Right ventricle myocardium inferior (tissue), 1 donor: ENCODE data around the gene IZUMO2. TPM values are rescaled to one million over a fixed set of nuclear protein-coding genes. Genes with fewer than 3 reads are reported as not detected.

Source experiments
- ATAC-seq: fragments of 200-7000 bp; cut with Tn5 transposase; one replicate; pipeline ENCODE4 v1.9.1; 2020; ENCODE audit warnings: mild to moderate bottlenecking, moderate library complexity
- DNase-seq: peaks from one replicate; pipeline ENCODE4 v3.0.0; 2021; ENCODE audit errors: missing footprints
- intact Hi-C: fragments of 100-400 bp; cut with DNase I; formaldehyde crosslinking; loops from one replicate; pipeline ENCODE4 v1.11.0; 2022
- total RNA-seq: library from RNA; stranded (reverse); fragmentation: NEBNext Ultra II Directional; extraction: Animal tissue kit (Norgen Biotek cat#: 25700); gene quantifications from one replicate; pipeline ENCODE4 v1.2.1, GENCODE V29; 2021
- donor health status: DM: no; HTN: yes; CAD: no; lungs with severe emphysema.

The IZUMO2 gene
- total RNA-seq, 1 donor from 2014 or later: not detected

DNA sequence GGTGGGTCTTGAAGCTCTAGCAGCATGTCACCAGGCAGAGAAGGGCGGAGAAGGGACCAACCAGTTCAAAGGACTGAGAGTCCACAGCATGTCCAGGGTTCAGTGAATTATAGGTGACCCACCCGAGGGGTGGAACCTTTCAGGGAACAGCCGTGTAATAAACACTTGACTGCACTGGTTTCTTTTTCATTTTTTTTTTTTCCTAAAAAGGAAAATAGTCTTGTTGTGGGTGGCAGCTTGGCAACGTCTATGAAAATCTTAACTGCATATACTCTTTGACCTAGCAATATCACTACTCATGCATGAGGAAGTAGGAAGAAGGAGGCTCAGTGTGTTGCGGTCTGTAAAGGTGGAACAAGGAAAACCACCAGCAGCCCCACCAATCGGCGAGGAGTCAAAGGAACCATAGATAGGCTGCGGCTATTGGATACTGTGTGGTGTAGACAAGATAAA is 27.4 kb upstream of the IZUMO2 start:
- no peak for DNase-seq
- intact Hi-C loops: no loop called here
- ATAC-seq: no peak

DNA sequence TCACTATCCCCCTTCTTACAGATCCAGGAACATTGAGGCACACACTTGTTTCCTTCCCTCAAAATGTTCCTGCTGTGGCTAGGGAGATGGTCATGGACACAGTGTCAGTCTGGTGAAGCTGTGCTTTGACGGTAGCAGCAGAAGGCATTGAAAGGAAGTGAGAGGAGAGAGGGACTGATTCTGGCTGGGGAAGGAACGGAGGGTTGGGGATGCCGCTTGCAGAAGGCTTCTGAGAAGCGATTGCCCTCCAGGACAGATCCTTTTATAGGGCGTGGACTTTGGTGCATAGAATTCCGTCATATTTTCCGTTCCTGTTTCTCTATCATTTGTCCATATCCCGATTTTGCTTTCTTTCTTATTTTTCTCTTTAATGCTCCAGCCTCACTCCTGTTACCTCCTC is 26.2 kb upstream of the IZUMO2 start:
- no peak for ATAC-seq
- DNase-seq: no peak
- intact Hi-C loops: no loop called here

DNA sequence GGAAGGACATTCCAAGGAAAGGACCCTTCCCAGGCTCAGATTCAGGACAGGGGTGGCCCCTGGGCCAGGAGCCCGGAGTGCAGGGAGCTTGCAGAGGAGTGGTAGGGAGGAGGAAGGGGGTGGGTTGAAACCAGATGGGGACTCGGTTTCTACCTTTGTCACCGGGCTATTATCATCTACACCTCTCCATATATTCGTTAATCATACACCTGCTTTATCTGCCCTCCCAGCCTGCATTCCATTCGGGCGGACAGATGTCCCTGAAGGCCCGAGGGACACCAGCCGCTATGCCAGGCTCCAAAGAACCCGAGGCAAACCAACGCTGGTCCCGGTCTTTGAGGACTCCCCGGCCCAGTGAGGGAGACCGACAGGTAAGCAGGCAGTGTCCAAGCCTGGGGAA is 24.9 kb upstream of the IZUMO2 start:
- ATAC-seq (no peak), DNase-seq (no peak)
- intact Hi-C loops: no loop called here

DNA sequence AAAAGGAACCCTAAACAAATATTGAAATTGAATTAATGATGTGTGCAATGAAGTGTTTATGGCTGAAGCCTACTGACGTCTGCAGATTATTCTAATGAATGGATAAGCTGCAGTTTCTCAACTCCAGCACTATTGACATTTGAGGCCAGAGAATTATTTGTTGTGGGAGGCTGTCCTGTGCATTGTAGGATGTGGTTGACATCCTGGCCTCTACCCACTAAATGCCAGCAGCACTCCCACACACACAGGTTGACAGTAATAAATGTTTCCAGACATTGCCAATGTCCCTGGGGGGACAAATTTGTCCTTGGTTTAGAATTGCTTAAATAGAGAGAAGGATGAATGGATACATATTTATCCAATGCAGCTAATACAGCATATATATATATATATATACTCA is 21.1 kb upstream of the IZUMO2 start:
- intact Hi-C loops: no loop called here
- DNase-seq: no peak
- no peak for ATAC-seq

DNA sequence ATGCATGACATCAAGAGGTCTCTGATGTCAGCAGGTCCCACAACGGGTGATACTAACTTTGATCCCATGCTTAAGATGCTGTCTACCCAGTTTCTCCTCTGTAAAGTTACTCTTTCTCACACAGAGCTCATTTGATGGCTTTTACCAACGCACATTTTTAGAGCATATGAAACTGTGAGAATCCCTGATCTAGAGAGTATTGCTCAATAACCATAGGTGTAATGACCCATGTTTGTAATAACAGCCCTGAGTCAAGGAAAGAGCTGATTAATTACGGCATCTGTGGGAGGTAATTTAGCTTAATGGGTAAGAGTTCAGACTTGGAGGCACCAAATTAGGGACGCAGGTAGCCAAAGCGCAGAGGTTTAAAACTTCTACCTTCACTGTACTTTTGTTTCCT is 18.0 kb upstream of the IZUMO2 start:
- ATAC-seq (no peak), DNase-seq (no peak)
- intact Hi-C loops: no loop called here

DNA sequence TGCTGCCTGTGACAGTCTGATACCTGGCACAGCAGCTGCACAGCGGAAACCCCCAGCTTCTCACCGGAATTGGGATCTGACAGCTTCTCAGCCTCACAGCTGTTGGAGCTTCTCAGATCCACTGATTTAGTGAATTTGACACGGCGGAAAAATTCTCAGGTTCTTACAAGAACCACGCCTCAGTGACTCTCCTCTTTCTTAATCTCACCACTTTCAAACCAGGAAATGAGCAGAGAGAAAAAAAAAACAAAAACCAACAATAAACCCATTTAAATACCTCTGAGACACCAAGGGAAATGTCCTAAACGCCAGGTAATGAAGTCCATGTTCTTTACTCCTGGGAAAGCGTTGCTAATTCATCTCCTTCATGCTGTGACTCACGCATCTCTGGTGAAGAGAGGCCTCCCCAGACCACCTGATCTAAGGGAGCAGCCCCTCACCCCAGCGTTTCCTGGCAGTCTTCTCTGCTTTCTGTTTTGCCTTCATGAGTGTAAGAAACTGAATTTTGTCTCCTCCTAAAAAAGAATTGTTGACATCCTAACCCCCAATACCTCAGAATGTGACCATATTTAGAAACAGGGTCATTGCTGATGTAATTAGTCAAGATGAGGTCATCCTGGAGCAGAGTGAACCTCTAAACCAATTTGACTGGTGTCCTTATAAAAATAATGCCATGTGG is 15.9 kb upstream of the IZUMO2 start:
- intact Hi-C loops: no loop called here
- DNase-seq (no peak), ATAC-seq (no peak)

DNA sequence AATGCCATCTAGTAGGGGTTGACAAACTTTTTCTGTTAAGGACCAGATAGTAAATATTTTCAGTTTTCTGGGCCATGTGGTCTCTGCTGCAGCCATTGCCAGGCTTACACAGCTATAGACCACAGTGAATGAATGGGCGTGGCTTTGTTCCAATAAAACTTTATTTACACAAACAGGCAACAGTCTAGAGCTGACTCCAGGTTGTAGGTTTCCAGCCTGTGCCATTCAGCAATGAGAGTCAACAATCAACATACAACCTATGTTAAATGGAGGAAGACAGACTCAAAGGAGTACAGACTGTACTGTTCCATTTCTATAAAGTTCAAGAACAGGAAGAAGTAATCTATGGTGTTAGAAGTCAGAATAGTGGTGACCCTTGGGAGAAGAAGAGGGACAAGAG is 15.2 kb upstream of the IZUMO2 start:
- ATAC-seq (no peak), DNase-seq (no peak)
- intact Hi-C loops: no loop called here

DNA sequence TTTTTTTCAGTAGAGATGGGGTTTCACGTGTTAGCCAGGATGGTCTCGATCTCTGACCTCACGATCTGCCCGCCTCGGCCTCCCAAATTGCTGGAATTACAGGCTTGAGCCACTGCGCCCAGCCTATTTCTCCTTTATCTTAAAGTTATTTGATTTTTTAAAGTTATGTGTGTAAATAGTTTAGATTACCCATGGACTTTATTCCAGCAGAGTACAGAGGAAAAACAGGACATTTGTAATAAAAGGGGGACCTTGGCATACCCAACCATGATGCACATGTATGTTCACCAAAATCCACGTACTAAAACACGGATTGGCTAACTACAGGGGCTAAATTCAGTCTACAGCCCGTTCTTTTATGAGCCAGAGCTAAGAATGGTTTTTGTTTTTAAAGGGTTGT is 13.7 kb upstream of the IZUMO2 start:
- ATAC-seq (no peak), DNase-seq (no peak)
- intact Hi-C loops: no loop called here

DNA sequence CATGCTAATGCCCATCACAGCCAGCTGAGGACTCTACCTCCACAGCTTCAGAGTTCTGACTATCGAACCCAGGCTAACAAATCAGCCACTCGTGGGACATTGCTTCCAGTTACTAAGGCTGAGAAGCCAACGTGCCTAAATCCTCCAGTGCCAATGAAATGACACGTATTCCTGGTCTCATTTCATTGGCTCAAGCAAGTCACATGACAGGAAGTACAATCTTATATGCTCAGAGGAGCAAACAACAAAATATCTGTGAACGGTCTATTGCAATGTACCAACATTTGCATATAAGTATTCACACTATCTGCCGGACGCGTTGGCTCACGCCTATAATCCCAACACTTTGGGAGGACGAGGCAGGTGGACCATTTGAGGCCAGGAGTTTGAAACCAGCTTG is 12.8 kb upstream of the IZUMO2 start:
- no peak for DNase-seq

DNA sequence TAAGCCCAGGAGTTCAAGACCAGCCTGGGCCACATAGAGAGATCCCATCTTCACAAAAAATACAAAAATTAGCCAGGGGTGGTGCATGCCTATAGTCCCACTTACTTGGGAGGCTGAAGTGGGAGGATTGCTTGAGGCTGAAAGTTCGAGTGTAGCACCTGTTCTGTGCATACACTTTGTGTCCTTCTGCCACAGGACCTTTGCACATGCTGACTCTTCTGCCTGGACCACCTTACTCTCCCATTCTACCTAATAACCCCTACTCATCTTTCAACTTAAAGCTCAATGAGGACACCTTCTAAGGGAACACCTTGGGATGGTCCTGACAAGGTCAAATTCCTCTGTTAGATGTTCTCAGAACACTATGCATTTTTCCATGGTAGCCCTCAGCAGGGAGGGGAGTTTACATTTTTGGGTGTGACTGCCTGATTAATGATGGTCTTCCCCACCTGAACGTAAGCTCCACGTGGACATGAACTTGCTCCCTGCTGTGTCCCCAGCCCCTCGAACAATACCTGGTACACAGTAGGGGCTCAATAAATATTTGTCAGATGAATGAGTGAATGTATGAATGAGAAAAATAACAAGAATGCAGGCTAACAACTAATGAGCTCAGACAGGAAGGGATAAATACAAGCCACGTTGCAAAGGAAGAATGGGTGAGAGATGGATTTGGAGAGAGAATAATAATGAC is 11.2 kb upstream of the IZUMO2 start:
- ATAC-seq: no peak
- intact Hi-C loops: no loop called here

More for the DNA sequence above, 12.8 kb upstream of the IZUMO2 start:
- intact Hi-C loops: no loop called here
- ATAC-seq: no peak

DNA sequence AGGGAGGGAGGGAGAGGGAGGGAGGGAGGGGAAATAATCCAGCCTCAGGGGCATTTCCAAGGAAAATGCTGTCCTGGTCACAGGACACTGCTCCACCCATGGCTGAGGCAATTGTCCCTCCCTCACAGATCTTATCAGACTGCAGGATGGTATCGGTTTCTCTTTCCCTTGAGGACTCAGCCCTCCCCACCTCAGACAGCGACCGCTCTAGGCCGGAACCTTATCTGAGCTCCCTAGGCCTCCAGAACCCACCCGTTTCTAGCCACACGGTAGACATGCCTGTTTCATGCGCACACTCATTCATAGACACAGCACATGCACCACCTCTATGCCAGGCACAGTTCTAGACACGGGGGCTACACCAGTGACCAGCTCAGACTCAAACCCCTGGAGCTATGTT is 10.0 kb upstream of the IZUMO2 start:
- no peak for ATAC-seq
- intact Hi-C loops: no loop called here

More for the DNA sequence above, 11.2 kb upstream of the IZUMO2 start:
- no peak for DNase-seq

DNA sequence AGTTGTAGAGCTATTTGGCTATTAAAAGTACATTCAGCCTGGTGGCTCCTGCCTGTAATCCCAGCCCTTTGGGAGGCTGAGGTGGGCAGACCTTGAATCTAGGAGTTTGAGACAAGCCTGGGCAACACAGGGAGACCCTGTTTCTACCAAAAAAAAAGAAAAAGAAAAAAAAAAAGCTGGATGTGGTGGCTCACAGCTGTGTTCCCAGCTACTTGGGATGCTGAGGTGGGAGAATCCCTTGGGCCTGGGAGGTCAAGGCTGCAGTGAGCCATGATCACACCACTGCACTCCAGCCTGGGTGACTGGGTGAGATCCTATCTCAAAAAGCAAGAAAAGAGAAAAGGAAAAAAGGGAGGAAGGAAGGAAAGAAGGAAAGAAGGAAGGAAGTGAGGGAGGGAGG is 9.6 kb upstream of the IZUMO2 start:
- intact Hi-C loops: no loop called here
- DNase-seq (no peak), ATAC-seq (no peak)

More for the DNA sequence above, 10.0 kb upstream of the IZUMO2 start:
- no peak for DNase-seq

DNA sequence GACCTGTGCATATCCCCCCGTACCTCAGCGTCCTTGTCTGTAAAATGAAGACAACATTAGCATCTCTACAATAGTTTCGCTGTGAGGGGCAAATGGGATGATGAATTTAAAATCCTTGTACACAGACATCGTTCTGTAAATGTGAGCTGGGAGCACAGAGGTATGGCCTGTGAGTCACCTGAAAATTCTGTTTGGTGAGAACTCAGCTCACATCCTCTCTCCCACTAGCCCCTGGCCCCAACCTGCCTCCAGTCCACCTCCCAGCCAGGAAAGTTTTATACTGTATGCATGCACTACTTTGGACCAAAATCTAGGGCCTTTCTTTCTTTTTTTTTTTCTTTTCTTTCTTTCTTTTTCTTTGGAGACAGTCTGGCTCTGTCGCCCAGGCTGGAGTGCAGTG is 8.7 kb upstream of the IZUMO2 start:
- intact Hi-C loops: no loop called here
- DNase-seq: no peak
- ATAC-seq: no peak

DNA sequence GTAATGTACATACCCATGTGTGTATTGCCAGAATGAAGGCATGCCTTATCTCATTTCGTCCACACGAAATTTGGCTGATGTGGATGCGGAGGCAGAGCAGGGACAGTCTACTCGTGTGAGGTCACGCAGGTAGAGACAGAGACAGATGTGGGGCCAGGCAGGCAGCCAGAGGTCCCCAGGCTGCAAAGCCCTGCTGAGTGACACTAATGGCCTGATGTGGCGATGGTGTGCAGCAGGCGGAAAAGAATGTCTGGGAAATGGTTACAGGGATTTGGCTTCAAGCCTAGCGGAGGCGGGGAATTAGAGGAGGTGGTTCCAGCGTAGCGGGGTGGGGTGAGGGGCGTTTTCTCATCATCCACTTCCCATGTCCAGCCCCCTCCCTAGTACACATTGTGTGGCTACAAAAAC is 4.2 kb upstream of the IZUMO2 start:
- intact Hi-C loops: no loop called here
- ATAC-seq: no peak
- no peak for DNase-seq

DNA sequence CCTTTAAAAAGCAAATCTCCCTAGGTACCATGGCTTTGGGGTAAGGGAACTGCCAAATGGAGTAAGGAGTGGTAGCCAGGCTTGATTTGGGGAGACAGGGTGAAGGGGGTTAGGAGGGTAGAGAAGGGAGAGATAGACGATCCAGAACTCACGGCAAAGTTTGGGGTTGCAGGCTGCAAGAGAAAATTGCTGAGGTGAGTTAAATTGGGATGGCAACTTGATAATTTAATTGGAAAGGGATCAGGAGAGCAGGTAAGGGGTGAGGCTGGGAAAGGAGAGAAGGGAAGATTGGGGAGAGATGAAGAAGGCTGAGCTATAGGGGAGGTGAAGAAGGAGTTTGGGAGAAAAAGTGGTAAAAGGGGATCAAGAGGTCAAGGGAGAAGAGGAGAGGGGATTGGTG is 4.0 kb downstream of the IZUMO2 start:
- DNase-seq (no peak), ATAC-seq (no peak)
- intact Hi-C loops: no loop called here

DNA sequence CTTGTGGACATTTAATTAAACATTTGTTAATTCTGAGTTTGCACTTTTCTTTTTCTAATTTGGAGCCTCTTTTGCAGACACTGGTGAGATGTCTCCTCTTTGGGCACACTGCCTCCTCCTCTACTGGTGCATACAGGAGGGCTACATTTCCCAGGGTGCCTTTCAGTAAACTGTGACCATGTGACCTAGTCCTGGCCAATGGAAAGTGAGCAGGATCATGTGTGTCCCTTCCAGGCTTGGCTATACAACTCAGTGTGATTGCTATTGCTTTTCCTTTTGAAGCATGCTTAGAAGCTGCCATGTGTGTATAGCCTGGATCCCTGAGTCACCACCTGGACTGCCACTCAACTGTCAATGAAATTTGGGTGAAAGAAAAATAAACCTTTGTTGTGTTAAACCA is 4.5 kb downstream of the IZUMO2 start:
- ATAC-seq (no peak), DNase-seq (no peak)
- intact Hi-C loops: no loop called here

DNA sequence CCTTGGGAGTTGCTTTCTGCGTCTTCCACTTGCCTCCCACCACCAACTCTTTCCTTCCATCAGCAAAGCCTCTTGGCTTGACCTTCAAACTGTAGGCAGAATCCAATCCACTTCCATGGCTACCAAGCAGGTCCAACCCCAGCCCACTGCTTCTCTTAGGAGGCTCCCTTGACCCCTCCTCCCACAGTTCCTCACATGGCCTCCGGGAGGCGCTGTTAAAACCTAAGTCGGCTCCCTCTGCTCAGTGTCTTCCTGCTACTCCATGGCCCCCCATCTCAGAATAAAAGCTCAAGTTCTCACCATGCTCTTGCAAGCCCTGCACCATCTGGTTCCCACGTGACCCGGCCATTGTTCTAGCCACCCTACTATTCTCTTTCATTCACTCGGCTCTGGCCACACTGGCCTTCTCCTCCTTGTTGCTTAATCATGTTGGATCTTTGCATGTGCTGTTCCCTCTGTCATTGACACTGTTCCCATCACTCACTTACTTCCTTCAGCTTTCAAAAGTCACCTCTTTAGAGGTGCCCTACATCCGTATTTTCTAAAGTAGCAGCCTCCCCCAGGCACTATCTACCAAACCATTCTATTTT is 7.5 kb downstream of the IZUMO2 start:
- no peak for ATAC-seq
- intact Hi-C loops: no loop called here
- DNase-seq: no peak

DNA sequence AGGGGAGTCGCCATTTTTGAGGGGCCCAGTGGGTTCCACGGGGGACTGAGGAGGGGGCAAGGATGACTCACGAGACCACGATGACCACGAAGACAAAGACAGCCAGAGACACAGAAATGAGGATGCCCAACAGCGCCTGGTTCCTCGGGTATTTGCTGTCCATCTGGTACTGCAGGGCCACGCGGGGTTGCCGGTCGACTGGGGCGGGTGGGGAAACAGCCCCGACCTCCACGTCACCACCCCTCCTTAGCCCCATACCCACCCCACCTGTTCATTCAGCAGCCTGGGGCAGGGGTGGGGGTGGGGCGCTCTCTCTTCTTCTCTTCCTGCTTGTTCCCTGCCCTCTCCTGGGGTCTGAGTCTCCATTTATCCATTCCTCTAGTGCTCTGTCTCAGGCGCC is 8.6 kb downstream of the IZUMO2 start:
- ATAC-seq (no peak), DNase-seq (no peak)
- intact Hi-C loops: no loop called here

DNA sequence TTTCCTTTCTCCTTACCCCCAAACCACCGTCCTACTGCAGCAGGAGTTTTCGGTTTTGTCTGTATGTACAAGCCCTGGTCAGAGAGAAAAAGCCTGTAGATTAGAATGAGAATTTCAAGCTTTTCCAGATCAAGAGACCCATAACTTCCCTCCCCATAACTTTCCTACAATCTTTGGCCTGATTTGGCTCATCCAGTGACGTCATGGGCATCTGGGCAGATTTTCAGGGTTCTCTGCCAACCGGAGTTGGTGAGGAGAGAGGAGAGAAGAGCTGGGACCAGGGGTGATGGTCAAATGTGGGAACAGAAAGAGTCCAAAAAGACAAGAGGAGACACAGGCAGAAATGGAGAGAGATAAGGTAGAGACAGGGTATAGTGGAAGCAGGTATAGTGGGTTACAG is 10.5 kb downstream of the IZUMO2 start:
- DNase-seq (no peak), ATAC-seq (no peak)
- intact Hi-C loops: no loop called here

DNA sequence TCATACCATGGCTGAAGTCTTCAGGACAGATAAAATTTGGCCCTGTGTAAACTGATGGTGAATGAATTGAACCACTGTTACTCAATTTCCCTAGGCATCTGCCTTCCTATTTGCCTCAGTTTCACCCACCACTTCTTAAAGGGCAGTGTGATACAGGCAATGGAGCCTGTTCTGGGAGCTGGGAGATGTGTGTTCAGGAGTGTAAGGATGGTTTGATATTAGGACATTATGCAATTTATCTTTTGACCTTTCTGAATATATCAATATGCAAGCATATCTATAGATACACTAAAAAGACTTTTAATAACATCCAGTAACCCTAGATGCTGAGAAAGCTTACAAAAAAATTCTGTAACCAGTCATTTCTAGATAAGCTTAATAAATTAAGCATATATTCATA is 14.6 kb downstream of the IZUMO2 start:
- no peak for DNase-seq
- intact Hi-C loops: no loop called here
- no peak for ATAC-seq
